ENCODE measurements around the gene DMXL1.

DMXL1 gene

GRCh38 chr5:119282628-119283027 is 211.7 kb downstream of the DMXL1 start:
- TF ChIP-seq CTCF (IDR thresholded peaks at IDR 0.05; ENCODE audit: low read length, missing control alignments) = no peak
- no peak for DNase-seq (ENCODE audit: low read depth)

GRCh38 chr5:119284031-119284430 is 213.1 kb downstream of the DMXL1 start:
- DNase-seq (ENCODE audit: low read depth) = no peak
- TF ChIP-seq CTCF (IDR thresholded peaks at IDR 0.05; ENCODE audit: low read length, missing control alignments) = no peak
- no peak overlapping the region for H3K4me3 ChIP-seq (replicated peaks; ENCODE audit: low read depth, low read length)

More at GRCh38 chr5:119282628-119283027, 211.7 kb downstream of the DMXL1 start:
- no peak overlapping the region for H3K4me3 ChIP-seq (replicated peaks; ENCODE audit: low read depth, low read length)

GRCh38 chr5:119285070-119285916 is 214.4 kb downstream of the DMXL1 start:
- no peak for DNase-seq (ENCODE audit: low read depth)
- no peak for TF ChIP-seq CTCF (IDR thresholded peaks at IDR 0.05; ENCODE audit: low read length, missing control alignments)
- no peak overlapping the region for H3K4me3 ChIP-seq (replicated peaks; ENCODE audit: low read depth, low read length)

GRCh38 chr5:119286511-119287488 is 215.9 kb downstream of the DMXL1 start:
- DNase-seq (ENCODE audit: low read depth) = no peak
- H3K4me3 ChIP-seq (replicated peaks; ENCODE audit: low read depth, low read length) = no peak overlapping the region
- TF ChIP-seq CTCF (IDR thresholded peaks at IDR 0.05; ENCODE audit: low read length, missing control alignments) = no peak

- H3K4me3 ChIP-seq (replicated peaks; ENCODE audit: low read depth, low read length) = no peak overlapping the region
- no peak for DNase-seq (ENCODE audit: low read depth)
- TF ChIP-seq CTCF (IDR thresholded peaks at IDR 0.05; ENCODE audit: low read length, missing control alignments) = no peak
Measured at GRCh38 chr5:119287547-119288111, 216.7 kb downstream of the DMXL1 start.

GRCh38 chr5:119288379-119289033 is 217.6 kb downstream of the DMXL1 start:
- TF ChIP-seq CTCF (IDR thresholded peaks at IDR 0.05; ENCODE audit: low read length, missing control alignments) = no peak
- no peak for DNase-seq (ENCODE audit: low read depth)
- no peak overlapping the region for H3K4me3 ChIP-seq (replicated peaks; ENCODE audit: low read depth, low read length)

Measured in fibroblast of pulmonary artery (primary cell).